Measurements from ENCODE around the gene CCT7. TPM values are rescaled to one million over a fixed set of nuclear protein-coding genes. Genes with fewer than 3 reads are reported as not detected.

The CCT7 gene
- total and polyA plus RNA-seq, 11 donors: 156 to 328 (median 200) TPM

DNA sequence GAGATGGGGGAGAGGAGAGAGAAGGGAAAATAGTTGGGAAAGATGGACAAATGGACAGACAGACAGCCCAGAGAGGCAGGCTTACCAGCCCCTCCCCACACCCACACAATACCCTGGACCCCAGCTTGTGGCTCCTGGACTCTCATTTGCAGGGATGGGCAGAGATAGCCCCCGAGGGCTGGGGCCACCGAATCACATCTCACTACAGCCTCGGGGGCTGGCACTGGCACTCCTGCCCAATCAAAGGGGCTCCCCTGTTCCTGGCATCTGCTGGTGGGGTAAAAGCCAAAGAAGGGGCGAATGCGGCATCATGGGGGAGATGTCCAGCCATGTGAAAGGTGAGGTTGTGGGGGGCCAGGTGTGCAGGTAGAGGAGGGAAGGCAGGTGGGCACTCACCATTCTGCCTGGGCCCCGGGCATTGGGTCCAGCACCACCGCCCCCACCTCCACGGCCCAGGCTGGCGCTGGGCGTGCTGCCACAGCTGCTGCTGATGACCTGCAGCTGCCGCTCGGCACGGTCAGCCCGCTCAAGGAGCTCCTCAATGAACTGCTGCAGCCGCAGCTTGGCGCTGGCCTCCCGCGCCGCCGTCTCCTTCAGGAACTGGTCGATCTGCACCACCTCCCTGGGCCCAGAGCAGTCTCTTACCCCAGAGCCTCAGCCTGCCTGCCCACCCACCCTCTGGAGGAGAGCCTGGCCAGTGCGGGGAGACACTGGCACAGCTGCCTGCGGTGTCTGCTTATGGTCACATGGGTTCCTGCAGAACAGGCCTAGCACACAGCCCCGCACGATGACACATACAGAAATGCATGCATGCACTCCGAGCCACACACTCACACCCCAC is 32.2 kb downstream of the CCT7 start:
- peaks cover 10 to 54% (median 33%) of the 10 kb centered on the region in 9 donors for H3K27me3 ChIP-seq
- 84 to 87% (median 86%) methylated on average over 22 to 26 of the region's 26 CpGs for WGBS, 4 donors
- H3K4me3 ChIP-seq: no peak overlapping the region
- no peak overlapping the region for H3K27ac ChIP-seq
- TF ChIP-seq POLR2A (IDR thresholded peaks at IDR 0.05): no peak
- TF ChIP-seq, protein P1, sequence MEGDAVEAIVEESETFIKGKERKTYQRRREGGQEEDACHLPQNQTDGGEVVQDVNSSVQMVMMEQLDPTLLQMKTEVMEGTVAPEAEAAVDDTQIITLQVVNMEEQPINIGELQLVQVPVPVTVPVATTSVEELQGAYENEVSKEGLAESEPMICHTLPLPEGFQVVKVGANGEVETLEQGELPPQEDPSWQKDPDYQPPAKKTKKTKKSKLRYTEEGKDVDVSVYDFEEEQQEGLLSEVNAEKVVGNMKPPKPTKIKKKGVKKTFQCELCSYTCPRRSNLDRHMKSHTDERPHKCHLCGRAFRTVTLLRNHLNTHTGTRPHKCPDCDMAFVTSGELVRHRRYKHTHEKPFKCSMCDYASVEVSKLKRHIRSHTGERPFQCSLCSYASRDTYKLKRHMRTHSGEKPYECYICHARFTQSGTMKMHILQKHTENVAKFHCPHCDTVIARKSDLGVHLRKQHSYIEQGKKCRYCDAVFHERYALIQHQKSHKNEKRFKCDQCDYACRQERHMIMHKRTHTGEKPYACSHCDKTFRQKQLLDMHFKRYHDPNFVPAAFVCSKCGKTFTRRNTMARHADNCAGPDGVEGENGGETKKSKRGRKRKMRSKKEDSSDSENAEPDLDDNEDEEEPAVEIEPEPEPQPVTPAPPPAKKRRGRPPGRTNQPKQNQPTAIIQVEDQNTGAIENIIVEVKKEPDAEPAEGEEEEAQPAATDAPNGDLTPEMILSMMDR (IDR thresholded peaks at IDR 0.05): no peak
- ATAC-seq (no peak), DNase-seq (no peak)
- intact Hi-C loops (cut with DNase I): no loop called here
- no peaks in the 10 kb centered on the region for H3K9me3 ChIP-seq
- no peaks in the 10 kb centered on the region for H3K36me3 ChIP-seq
- peaks cover 0 to 14% (median 3%) of the 10 kb centered on the region in 12 donors for H3K4me1 ChIP-seq

DNA sequence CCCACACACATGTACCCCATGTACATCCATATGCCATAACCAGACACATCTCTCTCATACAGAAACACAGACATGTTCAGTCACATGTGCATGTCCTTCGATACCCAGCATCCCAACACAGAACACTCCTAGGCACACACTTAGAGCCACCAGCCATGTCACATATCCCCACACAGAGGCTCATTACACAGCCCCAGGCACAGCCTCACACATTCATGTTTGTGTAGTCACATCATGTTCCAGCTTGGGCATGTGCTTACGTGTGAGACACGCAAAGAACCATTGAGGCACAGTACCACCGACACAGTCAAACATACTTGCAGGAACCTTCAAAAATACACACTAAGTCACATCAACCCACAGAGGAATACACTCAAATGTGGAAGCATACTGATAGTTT is 32.9 kb downstream of the CCT7 start:
- ATAC-seq (no peak), DNase-seq (no peak)
- Histone ChIP-seq H3K9me3 (no peaks in the 10 kb centered on the region), H3K27me3 (peaks cover 10 to 54% (median 33%) of the 10 kb centered on the region in 9 donors), H3K36me3 (no peaks in the 10 kb centered on the region), H3K27ac (no peak overlapping the region), H3K4me3 (no peak overlapping the region), H3K4me1 (peaks cover 0 to 14% (median 3%) of the 10 kb centered on the region in 12 donors)
- intact Hi-C loops (cut with DNase I): no loop called here
- 95 to 97% (median 96%) methylated on average over 4 of the region's 4 CpGs for WGBS, 4 donors
- TF ChIP-seq, protein P1 (IDR thresholded peaks at IDR 0.05): no peak
- TF ChIP-seq POLR2A (IDR thresholded peaks at IDR 0.05): no peak

DNA sequence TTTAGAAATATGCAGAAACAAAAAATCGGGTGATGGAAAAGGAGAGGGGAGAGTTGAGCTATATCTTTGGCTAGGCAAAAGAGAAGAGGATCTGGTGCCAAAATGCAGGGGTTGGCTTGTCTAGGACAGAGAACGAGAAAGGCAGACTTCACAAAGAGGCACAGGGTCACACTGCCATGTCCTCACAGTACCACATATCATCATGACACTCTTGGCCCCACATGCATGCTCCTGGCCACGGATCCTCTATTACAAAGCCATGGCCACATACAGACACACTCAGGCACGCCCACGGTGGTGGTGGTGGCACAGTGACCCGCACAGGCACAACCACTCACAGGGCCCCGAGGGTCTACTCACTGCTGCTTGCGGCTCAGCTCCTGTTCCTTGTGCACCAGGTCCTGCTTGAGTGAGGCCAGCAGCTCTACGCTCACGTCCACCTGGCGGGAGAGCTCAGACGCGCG is 34.3 kb downstream of the CCT7 start:
- intact Hi-C loops (cut with DNase I): no loop called here
- Histone ChIP-seq H3K27ac (no peak overlapping the region), H3K4me1 (peaks cover 0 to 14% (median 3%) of the 10 kb centered on the region in 12 donors), H3K36me3 (no peaks in the 10 kb centered on the region), H3K9me3 (peaks cover 0 to under 1% (median 0%) of the 10 kb centered on the region in 12 donors), H3K27me3 (peaks cover 10 to 54% (median 33%) of the 10 kb centered on the region in 9 donors), H3K4me3 (peak overlapping the region in 2 of 12 donors; percentile 10 to 24)
- 32 to 44% (median 36%) methylated on average over 11 to 14 of the region's 14 CpGs for WGBS, 4 donors
- TF ChIP-seq, protein P1 (IDR thresholded peaks at IDR 0.05): no peak
- TF ChIP-seq POLR2A (IDR thresholded peaks at IDR 0.05): no peak
- DNase-seq (no peak), ATAC-seq (no peak)
